GM12873 (cell line): Measurements from ENCODE around the gene HMCN2.

ENCODE experiments used
- CTCF ChIP-seq: IDR thresholded peaks from 2 replicates; pipeline ENCODE4 v1.5.1; 2012; ENCODE audit warnings: low read depth, mild to moderate bottlenecking, moderate library complexity, low read length, control low read depth; ENCODE audit not compliant: insufficient read depth; ENCODE audit errors: missing control alignments

HMCN2 gene

GRCh38 chr9:130234340-130235260 is 31.0 kb upstream of the HMCN2 start:
- no peak for TF ChIP-seq CTCF

- TF ChIP-seq CTCF: peak; percentile 95
Observed at GRCh38 chr9:130235558-130236435, 29.8 kb upstream of the HMCN2 start.

DNA sequence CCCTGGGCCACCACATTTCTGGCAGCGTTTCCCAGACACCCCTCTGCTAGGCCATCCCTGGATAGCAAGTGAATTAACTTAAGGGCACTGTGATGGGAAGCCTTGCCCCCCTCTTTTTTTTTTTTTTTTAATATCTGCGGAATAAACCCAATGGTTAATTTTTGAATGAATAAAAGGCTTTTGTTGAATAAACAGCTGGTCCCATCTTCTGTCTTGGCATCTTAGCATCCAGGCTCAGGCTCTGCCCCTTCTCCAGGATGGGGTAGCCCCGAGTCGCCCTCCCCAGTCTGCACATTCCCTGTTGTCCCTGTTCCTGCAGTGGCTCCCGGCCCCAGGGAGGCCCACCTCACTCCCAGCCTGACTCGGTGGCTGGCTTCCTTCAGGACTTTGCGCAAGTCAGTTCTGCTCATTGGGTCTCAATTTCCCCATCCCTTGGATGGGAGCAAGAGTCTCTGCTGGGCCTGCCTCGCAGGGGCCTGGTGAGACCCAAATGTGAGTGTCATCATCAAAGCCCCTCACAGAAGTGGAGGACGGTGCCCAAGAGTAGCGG is 29.0 kb upstream of the HMCN2 start:
- TF ChIP-seq CTCF: no peak

DNA sequence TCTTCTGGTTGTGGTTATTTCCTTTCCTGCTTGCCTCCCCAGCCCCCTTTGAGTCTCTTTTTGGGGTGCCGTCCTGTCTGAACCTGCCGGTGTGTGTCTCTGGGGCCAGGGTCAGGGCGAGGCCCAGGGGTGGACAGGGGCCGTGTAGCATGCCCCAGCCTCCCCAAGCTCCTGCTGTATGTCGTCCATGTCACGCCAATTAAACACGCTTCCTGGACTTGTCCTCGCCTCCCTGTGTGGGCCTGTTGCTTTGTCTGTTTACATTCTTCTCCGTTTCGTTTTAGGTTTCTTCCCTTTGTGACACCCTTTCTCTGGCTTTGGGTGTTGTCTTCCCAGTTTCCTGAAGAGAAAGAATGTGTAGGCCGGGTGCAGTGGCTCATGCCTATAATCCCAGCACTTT is 28.5 kb upstream of the HMCN2 start:
- TF ChIP-seq CTCF: no peak

- TF ChIP-seq CTCF: no peak
Observed at GRCh38 chr9:130237763-130238524, 27.6 kb upstream of the HMCN2 start.

GRCh38 chr9:130239363-130239695 is 26.2 kb upstream of the HMCN2 start:
- TF ChIP-seq CTCF: no peak
